NCI-H1105 treated with DMSO at 0.1 percent for 48 hours (cell line): ENCODE data around the gene CRLF1.

Experiments used
- DNase-seq: peaks from one replicate; lab custom pipeline; 2025; lab: John Stamatoyannopoulos, UW

CRLF1 gene

GRCh38 chr19:18636183-18636968 is 29.8 kb upstream of the CRLF1 start:
- DNase-seq = peak; percentile 94

DNA sequence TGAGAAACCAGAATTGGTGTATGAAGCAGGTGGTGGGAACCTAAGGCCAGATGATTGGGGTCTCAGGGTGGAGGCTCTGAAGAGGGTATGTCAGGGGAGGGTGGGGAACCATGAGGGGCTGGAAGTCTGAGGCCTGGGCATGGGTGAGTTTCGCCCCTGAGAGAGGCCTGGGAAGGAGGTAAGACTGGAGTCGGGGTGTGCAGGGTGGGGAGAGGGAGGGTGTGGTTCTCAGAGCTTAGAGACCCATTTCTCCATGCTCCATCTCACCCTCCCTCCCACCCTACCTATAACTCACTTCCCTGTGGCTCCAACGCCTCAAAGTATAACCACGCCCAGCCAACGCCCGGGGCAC is 29.2 kb upstream of the CRLF1 start:
- DNase-seq = no peak

- no peak for DNase-seq
Measured at GRCh38 chr19:18634612-18635297, 28.2 kb upstream of the CRLF1 start.

DNA sequence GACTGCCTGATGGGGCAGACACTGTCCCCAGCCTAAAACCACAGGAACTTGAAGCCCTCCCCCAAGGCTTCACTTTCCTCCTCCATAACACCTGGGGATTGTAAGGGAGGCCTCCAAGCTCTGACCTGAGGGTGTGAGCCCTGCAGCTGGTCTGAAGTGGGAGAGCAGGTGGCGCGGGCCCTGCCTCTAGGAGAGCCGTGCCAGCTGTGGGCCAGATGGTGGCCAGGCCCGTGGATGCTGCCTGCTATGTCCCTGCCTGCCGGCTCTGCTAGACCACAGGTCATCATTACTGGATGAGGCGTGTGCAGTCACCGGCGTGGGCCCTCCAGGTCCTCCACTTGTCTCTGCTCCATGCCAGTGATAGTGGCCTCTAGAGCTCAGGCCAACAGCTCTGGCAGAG is 26.7 kb upstream of the CRLF1 start:
- DNase-seq = peak; percentile 29

DNA sequence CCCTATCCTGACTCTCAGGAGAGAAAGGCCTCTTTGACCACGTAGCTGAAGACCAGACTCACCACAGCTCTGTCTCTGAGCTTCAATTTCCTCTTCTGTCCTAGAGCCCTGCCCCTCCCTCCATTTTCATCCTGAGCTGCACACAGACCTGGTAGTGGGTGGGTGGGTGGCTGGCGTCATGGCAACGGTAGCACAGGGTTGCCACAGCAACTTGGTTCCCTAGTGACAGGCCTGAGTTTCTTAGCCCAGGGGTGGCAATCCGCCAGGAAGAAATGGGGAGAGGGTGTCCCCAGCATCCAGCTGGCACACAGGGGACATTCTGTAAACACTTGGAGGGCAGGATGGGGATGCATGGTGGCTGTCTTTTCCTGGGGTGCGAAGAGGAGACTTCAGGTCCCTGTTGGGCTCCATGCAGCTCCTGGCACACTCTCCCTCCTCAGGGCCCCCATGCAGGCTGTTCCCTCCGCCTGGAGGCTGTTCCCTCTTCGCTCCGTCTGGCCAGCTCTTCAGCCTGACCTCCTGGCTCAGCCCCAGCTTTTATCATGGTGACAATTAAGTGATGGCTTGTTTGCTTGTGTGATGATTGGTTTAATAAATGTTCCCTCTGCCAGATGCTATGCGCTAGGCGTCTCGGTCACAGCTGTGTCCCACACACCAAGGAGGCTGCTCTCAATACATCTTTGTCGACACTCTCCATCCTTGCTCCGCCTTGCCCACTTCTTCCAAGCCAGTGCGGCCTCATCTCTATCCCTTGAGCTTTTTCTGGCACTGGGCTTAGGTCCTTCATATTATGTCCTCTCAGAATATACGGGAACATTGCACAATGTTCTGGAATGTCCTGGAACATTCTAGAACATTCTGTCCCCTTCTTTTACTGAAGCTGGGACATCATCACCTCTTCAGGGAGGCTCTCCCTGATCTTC is 22.8 kb upstream of the CRLF1 start:
- no peak for DNase-seq

- no peak for DNase-seq
Measured at GRCh38 chr19:18626906-18627305, 20.3 kb upstream of the CRLF1 start.

GRCh38 chr19:18620902-18621301 is 14.3 kb upstream of the CRLF1 start:
- DNase-seq = no peak

DNA sequence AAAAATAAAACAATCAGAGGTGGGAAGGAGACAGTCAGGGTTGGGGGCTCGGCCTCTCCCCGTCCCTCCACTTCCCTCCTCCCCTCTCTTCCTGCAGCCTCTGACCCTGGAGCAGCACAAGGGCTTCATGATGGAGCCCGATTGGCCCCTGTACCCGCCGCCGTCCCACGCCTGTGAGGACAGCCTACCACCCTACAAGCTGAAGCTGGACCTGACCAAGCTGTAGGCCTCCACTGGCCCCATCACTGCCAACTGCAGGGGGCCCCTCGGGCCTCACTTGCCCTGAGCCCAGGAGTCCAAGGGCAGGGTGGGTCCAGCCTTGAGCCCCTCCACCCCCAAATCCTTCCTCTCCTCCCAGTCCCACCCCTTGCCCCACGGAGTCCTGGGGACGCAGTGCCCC is 13.7 kb upstream of the CRLF1 start:
- no peak for DNase-seq

DNA sequence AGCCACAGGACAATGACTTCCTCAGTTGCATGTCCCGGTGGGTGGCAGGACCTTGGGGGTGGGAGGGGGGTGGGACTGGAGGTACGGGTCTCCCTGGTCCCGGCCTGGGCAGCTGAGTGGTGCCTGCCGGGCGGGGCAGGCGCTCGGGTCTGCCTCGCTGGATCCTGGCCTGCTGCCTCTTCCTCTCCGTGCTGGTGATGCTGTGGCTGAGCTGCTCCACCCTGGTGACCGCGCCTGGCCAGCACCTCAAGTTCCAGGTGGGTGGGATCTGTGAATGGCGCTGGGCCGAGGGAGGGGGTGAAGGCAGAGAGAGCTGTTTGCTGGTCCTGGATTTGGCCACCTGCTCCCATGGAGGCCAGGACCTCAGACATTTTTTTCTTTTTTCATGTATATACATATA is 11.6 kb upstream of the CRLF1 start:
- DNase-seq = no peak

DNA sequence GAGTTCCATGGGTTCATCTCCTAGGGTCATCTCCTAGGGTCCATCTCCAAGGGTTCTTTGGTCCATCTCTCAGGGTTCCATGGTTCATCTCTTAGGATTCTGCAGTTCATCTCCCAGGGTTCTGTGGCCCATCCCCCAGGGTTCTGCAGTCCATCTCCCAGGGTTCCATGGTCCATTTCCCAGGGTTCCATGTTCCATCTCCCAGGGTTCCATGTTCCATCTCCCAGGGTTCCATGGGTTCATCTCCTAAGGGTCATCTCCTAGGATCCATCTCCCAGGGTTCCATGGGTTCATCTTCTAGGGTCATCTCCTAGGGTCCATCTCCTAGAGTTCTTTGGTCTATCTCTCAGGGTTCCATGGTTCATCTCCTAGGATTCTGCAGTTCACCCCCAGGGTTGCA is 11.0 kb upstream of the CRLF1 start:
- DNase-seq = no peak

GRCh38 chr19:18616023-18616422 is 9.4 kb upstream of the CRLF1 start:
- no peak for DNase-seq

DNA sequence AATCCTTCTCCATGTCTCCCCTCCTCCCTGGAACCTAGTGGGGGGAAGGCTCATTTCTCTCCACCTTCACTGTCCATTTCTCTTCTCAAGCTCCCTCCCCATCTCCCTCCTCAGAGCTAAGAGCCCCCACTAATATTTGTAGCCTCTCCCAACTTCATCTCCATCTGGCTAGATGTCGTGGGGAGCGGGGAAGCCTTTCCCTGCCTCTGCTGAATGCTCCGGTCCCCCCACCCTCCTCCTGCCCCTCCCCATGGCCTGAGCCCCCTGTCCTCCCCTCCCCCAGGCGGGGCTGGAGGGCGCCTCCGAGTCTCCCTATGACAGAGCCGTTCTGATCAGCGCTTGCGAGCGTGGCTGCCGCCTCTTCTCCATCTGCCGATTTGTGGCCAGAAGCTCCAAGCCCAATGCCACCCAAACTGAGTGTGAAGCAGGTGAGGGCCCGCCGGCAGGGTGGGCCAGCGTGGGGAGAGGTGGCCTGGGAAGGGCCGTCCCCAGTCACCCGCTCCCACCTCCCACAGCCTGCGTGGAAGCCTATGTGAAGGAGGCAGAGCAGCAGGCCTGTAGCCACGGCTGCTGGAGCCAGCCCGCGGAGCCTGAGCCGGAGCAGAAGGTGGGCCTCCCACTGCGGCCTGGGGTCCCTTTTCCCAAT is 7.1 kb upstream of the CRLF1 start:
- DNase-seq = no peak

DNA sequence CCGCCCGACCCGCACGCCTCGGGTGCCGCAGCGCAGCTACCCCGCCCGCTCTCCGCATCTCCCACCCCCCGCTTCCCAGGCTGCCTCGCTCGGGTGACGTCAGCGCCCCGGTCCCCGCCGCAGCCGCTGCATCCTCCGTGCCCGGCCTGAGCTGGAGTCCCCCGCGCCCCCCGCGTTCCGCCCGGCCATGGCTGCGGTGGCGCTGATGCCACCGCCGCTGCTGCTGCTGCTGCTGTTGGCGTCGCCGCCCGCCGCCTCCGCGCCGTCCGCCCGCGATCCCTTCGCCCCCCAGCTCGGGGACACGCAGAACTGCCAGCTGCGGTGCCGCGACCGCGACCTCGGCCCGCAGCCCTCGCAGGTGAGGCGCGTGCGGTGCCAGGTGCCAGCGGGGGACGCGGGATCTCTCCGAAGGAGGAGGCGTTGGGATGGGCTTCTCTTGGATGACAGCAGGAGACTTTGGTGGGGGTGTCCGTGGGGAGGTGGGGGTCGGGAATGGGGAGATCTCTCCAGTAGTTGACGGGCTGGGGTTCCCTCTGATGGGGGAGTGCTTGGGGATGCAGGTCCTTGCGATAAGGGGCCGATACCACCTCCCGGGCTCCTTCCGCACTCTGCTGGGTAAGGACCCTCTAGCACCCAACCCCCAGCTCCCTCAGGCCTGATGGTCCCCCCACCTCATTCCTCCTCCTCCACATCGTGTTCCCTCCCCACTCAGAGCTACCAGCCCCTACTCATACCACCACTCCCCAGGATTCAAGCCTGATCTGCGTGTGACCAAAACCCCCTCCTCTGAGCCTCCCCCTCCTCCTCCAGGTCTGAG is 6.4 kb upstream of the CRLF1 start, which contains the start of gene TMEM59L:
Gene TMEM59L (plus strand): TSS at position 99 of the 817 bp plus-strand sequence. CDS start 89 bp downstream, at position 188.
- peak; percentile 26 for DNase-seq

GRCh38 chr19:18612051-18612771 is 5.6 kb upstream of the CRLF1 start:
- no peak for DNase-seq

- DNase-seq = no peak
Measured at GRCh38 chr19:18611327-18612050, 4.9 kb upstream of the CRLF1 start.

- DNase-seq = no peak
Measured at GRCh38 chr19:18610556-18611326, 4.1 kb upstream of the CRLF1 start.

GRCh38 chr19:18610245-18610555 is 3.6 kb upstream of the CRLF1 start:
- no peak for DNase-seq

DNA sequence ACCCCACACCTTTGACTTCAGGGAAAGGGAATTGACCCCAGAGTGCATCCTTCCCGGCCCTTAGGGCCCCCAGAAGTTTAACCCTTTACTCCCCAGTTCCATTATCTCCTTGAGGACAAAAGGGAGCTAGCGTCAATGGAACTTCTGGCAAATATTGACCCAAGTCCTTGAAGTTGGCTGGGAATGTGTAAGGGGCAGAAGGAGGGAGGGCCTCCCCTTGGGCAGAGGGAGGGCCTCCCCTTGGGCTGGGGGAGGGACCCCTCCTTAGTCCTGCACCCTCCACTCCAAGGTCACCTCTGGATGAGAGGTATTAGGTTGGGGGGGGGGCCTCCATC is 3.1 kb upstream of the CRLF1 start:
- DNase-seq = no peak
